Activated naive CD8-positive, alpha-beta T cell treated with anti-CD3 and anti-CD28 coated beads, Interleukin-2, amount 50 U/mL, for 24 hours (primary cell): ENCODE data around the gene RAD51B.
A peak's percentile ranks its signal among the peaks of the same experiment; 100 is the strongest.

Experiments used
- ATAC-seq: fragments of 150-1000 bp; cut with Tn5 transposase; one replicate; pipeline ENCODE4 v1.10.0; 2021
- DNase-seq: peaks from one replicate; pipeline ENCODE4 v3.0.0; 2021
- H3K27ac Mint-ChIP-seq: one replicate; pipeline ENCODE4 v1.8.0; 2021; ENCODE audit warnings: mild to moderate bottlenecking, mixed read lengths
- H3K27me3 Mint-ChIP-seq: one replicate; pipeline ENCODE4 v1.8.0; 2021; ENCODE audit warnings: mixed read lengths
- H3K36me3 Mint-ChIP-seq: one replicate; pipeline ENCODE4 v1.8.0; 2021; ENCODE audit warnings: low read depth, mixed read lengths
- H3K4me1 Mint-ChIP-seq: one replicate; pipeline ENCODE4 v1.8.0; 2021; ENCODE audit warnings: mixed read lengths
- H3K4me3 Mint-ChIP-seq: one replicate; pipeline ENCODE4 v1.8.0; 2021; ENCODE audit warnings: mild to moderate bottlenecking, moderate library complexity, mixed read lengths
- H3K9me3 Mint-ChIP-seq: one replicate; pipeline ENCODE4 v1.8.0; 2021; ENCODE audit warnings: mixed read lengths

Gene RAD51B

GRCh38 chr14:68245146-68246073 lies 425.8 kb downstream of the RAD51B start:
- H3K4me3 Mint-ChIP-seq, result no peak overlapping the region
- H3K27me3 Mint-ChIP-seq, result no peaks in the 10 kb centered on the region
- H3K4me1 Mint-ChIP-seq, result peaks cover 40% of the 10 kb centered on the region
- H3K27ac Mint-ChIP-seq, result peak overlapping the region; percentile 56
- DNase-seq (no peak), ATAC-seq (no peak)
- no peaks in the 10 kb centered on the region for H3K9me3 Mint-ChIP-seq
- no peaks in the 10 kb centered on the region for H3K36me3 Mint-ChIP-seq

- Mint-ChIP-seq H3K27me3 (no peaks in the 10 kb centered on the region), H3K9me3 (no peaks in the 10 kb centered on the region), H3K4me3 (no peak overlapping the region), H3K36me3 (no peaks in the 10 kb centered on the region), H3K27ac (peak overlapping the region; percentile 32), H3K4me1 (peaks cover 48% of the 10 kb centered on the region)
- ATAC-seq (no peak), DNase-seq (no peak)
Observed at GRCh38 chr14:68246074-68246785, 426.7 kb downstream of the RAD51B start.

- ATAC-seq (no peak), DNase-seq (no peak)
- no peaks in the 10 kb centered on the region for H3K9me3 Mint-ChIP-seq
- no peaks in the 10 kb centered on the region for H3K36me3 Mint-ChIP-seq
- peaks cover 53% of the 10 kb centered on the region for H3K4me1 Mint-ChIP-seq
- no peak overlapping the region for H3K27ac Mint-ChIP-seq
- no peak overlapping the region for H3K4me3 Mint-ChIP-seq
- H3K27me3 Mint-ChIP-seq, result no peaks in the 10 kb centered on the region
Observed at GRCh38 chr14:68246786-68247105, 427.2 kb downstream of the RAD51B start.

- Mint-ChIP-seq H3K27me3 (no peaks in the 10 kb centered on the region), H3K4me1 (peaks cover 56% of the 10 kb centered on the region), H3K4me3 (no peak overlapping the region), H3K9me3 (no peaks in the 10 kb centered on the region), H3K27ac (no peak overlapping the region), H3K36me3 (no peaks in the 10 kb centered on the region)
- no peak for ATAC-seq
- no peak for DNase-seq
Observed at GRCh38 chr14:68247274-68247673, 427.7 kb downstream of the RAD51B start.

- Mint-ChIP-seq H3K36me3 (no peaks in the 10 kb centered on the region), H3K9me3 (no peaks in the 10 kb centered on the region), H3K4me1 (peaks cover 58% of the 10 kb centered on the region), H3K4me3 (no peak overlapping the region), H3K27me3 (no peaks in the 10 kb centered on the region), H3K27ac (peak overlapping the region; percentile 53)
- ATAC-seq (no peak), DNase-seq (no peak)
Observed at GRCh38 chr14:68247676-68248268, 428.2 kb downstream of the RAD51B start.

GRCh38 chr14:68248481-68249255 lies 429.1 kb downstream of the RAD51B start:
- DNase-seq (no peak), ATAC-seq (peak; percentile 61)
- Mint-ChIP-seq H3K4me3 (no peak overlapping the region), H3K9me3 (no peaks in the 10 kb centered on the region), H3K27me3 (no peaks in the 10 kb centered on the region), H3K4me1 (peaks cover 57% of the 10 kb centered on the region), H3K27ac (peak overlapping the region; percentile 53), H3K36me3 (no peaks in the 10 kb centered on the region)

GRCh38 chr14:68249661-68250451 lies 430.3 kb downstream of the RAD51B start:
- peaks cover 63% of the 10 kb centered on the region for H3K4me1 Mint-ChIP-seq
- H3K27ac Mint-ChIP-seq, result peak overlapping the region; percentile 47
- no peaks in the 10 kb centered on the region for H3K27me3 Mint-ChIP-seq
- H3K36me3 Mint-ChIP-seq, result no peaks in the 10 kb centered on the region
- no peak for DNase-seq
- no peaks in the 10 kb centered on the region for H3K9me3 Mint-ChIP-seq
- no peak overlapping the region for H3K4me3 Mint-ChIP-seq
- no peak for ATAC-seq

GRCh38 chr14:68250927-68251768 lies 431.6 kb downstream of the RAD51B start:
- DNase-seq, result no peak
- no peak overlapping the region for H3K4me3 Mint-ChIP-seq
- no peaks in the 10 kb centered on the region for H3K9me3 Mint-ChIP-seq
- no peaks in the 10 kb centered on the region for H3K27me3 Mint-ChIP-seq
- ATAC-seq, result no peak
- peaks cover 72% of the 10 kb centered on the region for H3K4me1 Mint-ChIP-seq
- H3K27ac Mint-ChIP-seq, result peak overlapping the region; percentile 55
- H3K36me3 Mint-ChIP-seq, result no peaks in the 10 kb centered on the region

GRCh38 chr14:68251769-68252100 lies 432.2 kb downstream of the RAD51B start:
- H3K4me3 Mint-ChIP-seq, result no peak overlapping the region
- H3K27ac Mint-ChIP-seq, result no peak overlapping the region
- H3K9me3 Mint-ChIP-seq, result no peaks in the 10 kb centered on the region

GRCh38 chr14:68253160-68253780 lies 433.7 kb downstream of the RAD51B start:
- DNase-seq, result no peak
- no peak overlapping the region for H3K4me3 Mint-ChIP-seq
- no peaks in the 10 kb centered on the region for H3K9me3 Mint-ChIP-seq
- peaks cover 62% of the 10 kb centered on the region for H3K4me1 Mint-ChIP-seq
- no peaks in the 10 kb centered on the region for H3K27me3 Mint-ChIP-seq
- no peak overlapping the region for H3K27ac Mint-ChIP-seq
- H3K36me3 Mint-ChIP-seq, result no peaks in the 10 kb centered on the region
- no peak for ATAC-seq

More at GRCh38 chr14:68251769-68252100, 432.2 kb downstream of the RAD51B start:
- DNase-seq (no peak), ATAC-seq (no peak)
- Mint-ChIP-seq H3K27me3 (no peaks in the 10 kb centered on the region), H3K36me3 (no peaks in the 10 kb centered on the region), H3K4me1 (peaks cover 67% of the 10 kb centered on the region)

- Mint-ChIP-seq H3K27me3 (no peaks in the 10 kb centered on the region), H3K9me3 (no peaks in the 10 kb centered on the region), H3K4me3 (no peak overlapping the region), H3K4me1 (peaks cover 63% of the 10 kb centered on the region), H3K36me3 (peaks cover 4% of the 10 kb centered on the region), H3K27ac (no peak overlapping the region)
- ATAC-seq (no peak), DNase-seq (no peak)
Observed at GRCh38 chr14:68253878-68254528, 434.4 kb downstream of the RAD51B start.

GRCh38 chr14:68254669-68255527 lies 435.3 kb downstream of the RAD51B start:
- H3K4me1 Mint-ChIP-seq, result peaks cover 60% of the 10 kb centered on the region
- ATAC-seq (no peak), DNase-seq (no peak)
- H3K36me3 Mint-ChIP-seq, result peaks cover 4% of the 10 kb centered on the region
- no peak overlapping the region for H3K4me3 Mint-ChIP-seq
- no peaks in the 10 kb centered on the region for H3K9me3 Mint-ChIP-seq
- no peaks in the 10 kb centered on the region for H3K27me3 Mint-ChIP-seq
- no peak overlapping the region for H3K27ac Mint-ChIP-seq
